H1 (cell line): ENCODE results near the gene MED16. TPM values are rescaled to one million over a fixed set of nuclear protein-coding genes. Genes with fewer than 3 reads are reported as not detected.
A peak's percentile ranks its signal among the peaks of the same experiment; 100 is the strongest.

Experiments used
- CTCF ChIA-PET: fragments of 300-600 bp; sonication (Branson Sonifier 250); formaldehyde crosslinking; loops from one replicate; lab custom pipeline; 2021; ENCODE audit not compliant: partially characterized antibody; lab: Charles Lee
- POLR2A ChIA-PET: fragments of 300-600 bp; sonication (Branson Sonifier 250); formaldehyde crosslinking; loops from one replicate; lab custom pipeline; 2021; ENCODE audit warnings: inconsistent platforms; ENCODE audit not compliant: partially characterized antibody; lab: Charles Lee
- DNase-seq, 2 experiments: peaks; one replicate each; pipeline versions ENCODE4 v3.0.0 to v3.0.0-alpha.2; 2010 to 2022; ENCODE audit warnings: low spot score in 2 of 2, low read depth in 1 of 2, mixed read lengths in 1 of 2
- FAIRE-seq: peaks from 2 replicates; lab custom pipeline; 2011; peaks lifted over from hg19 to GRCh38; lab: Jason Lieb, UNC
- H2AFZ ChIP-seq: 2 replicates; pipeline ENCODE4 v1.8.1; 2012; ENCODE audit warnings: low read length, inconsistent platforms
- H2AK5ac ChIP-seq: 2 replicates; pipeline ENCODE4 v1.6.1; 2013; ENCODE audit warnings: low read depth, low read length
- H2BK120ac ChIP-seq: replicated peaks from 2 replicates; pipeline ENCODE3; 2013; ENCODE audit warnings: low read depth, low read length, inconsistent platforms
- H2BK12ac ChIP-seq: 2 replicates; pipeline ENCODE4 v1.6.1; 2013; ENCODE audit warnings: low read depth, low read length
- H2BK15ac ChIP-seq: 2 replicates; pipeline ENCODE4 v1.6.1; 2013; ENCODE audit warnings: low read length
- H2BK20ac ChIP-seq: 2 replicates; pipeline ENCODE4 v1.6.1; 2013; ENCODE audit warnings: low read length
- H2BK5ac ChIP-seq: 2 replicates; pipeline ENCODE4 v1.6.1; 2013; ENCODE audit warnings: low read depth, low read length
- H3K14ac ChIP-seq: 2 replicates; pipeline ENCODE4 v1.6.1; 2013; ENCODE audit warnings: inconsistent platforms; ENCODE audit not compliant: insufficient read length
- H3K18ac ChIP-seq: 2 replicates; pipeline ENCODE4 v1.6.1; 2013; ENCODE audit warnings: low read length; ENCODE audit errors: extremely low read depth
- H3K23ac ChIP-seq: 2 replicates; pipeline ENCODE4 v1.6.1; 2013; ENCODE audit warnings: inconsistent platforms; ENCODE audit not compliant: insufficient read length
- H3K23me2 ChIP-seq: 2 replicates; pipeline ENCODE4 v1.6.1; 2013; ENCODE audit warnings: low read depth, low read length
- H3K27ac ChIP-seq: 2 replicates; pipeline ENCODE4 v1.6.1; 2011; ENCODE audit warnings: low read depth, low read length, inconsistent platforms
- H3K27me3 ChIP-seq, 4 experiments: replicated peaks in 1 of 4; 1 replicate in 1 of 4; 2 replicates in 3 of 4; pipeline versions ENCODE4 v1.6.1 to v1.8.1; 2011 to 2013; ENCODE audit warnings: low read length in 3 of 4, mild to moderate bottlenecking in 3 of 4, inconsistent platforms in 2 of 4, mixed read lengths in 2 of 4, moderate library complexity in 1 of 4; ENCODE audit not compliant: control insufficient read depth in 3 of 4, insufficient read depth in 3 of 4; ENCODE audit errors: extremely low read depth in 1 of 4
- H3K36me3 ChIP-seq, 4 experiments: 2 replicates each; pipeline versions ENCODE4 v1.6.1 to v1.8.1; 2011 to 2013; ENCODE audit warnings: mild to moderate bottlenecking in 4 of 4, low read length in 3 of 4, moderate library complexity in 2 of 4, control low read depth in 1 of 4, inconsistent platforms in 1 of 4; ENCODE audit not compliant: insufficient read depth in 4 of 4, control insufficient read depth in 2 of 4
- H3K4ac ChIP-seq: replicated peaks from 2 replicates; pipeline ENCODE3; 2013; ENCODE audit warnings: low read length, low read depth, mixed read lengths, inconsistent platforms; ENCODE audit not compliant: insufficient read length
- H3K4me1 ChIP-seq, 4 experiments: replicated peaks in 1 of 4; 1 replicate in 1 of 4; 2 replicates in 3 of 4; pipeline versions ENCODE4 v1.6.1 to v1.8.1; 2011 to 2013; ENCODE audit warnings: low read length in 3 of 4, inconsistent platforms in 2 of 4, mixed read lengths in 1 of 4; ENCODE audit not compliant: insufficient read depth in 4 of 4, control insufficient read depth in 3 of 4
- H3K4me2 ChIP-seq, 2 experiments: 2 replicates each; pipeline versions ENCODE4 v1.6.1 to v1.8.1; 2011 to 2013; ENCODE audit warnings: low read depth in 2 of 2, low read length in 2 of 2, control low read depth in 1 of 2, inconsistent platforms in 1 of 2, mild to moderate bottlenecking in 1 of 2; ENCODE audit not compliant: insufficient read depth in 1 of 2
- H3K4me3 ChIP-seq, 4 experiments: fragments of 200-600, 300-600 bp in 1 of 4; sonication (generic), shearing (Covaris generic), sonication (Bioruptor Twin) in 1 of 4; 2 replicates each; pipeline versions ENCODE4 v1.5.1 to v1.8.1; 2011 to 2016; ENCODE audit warnings: low read length in 4 of 4, low read depth in 3 of 4, control low read depth in 2 of 4, inconsistent platforms in 2 of 4, mild to moderate bottlenecking in 2 of 4, mixed read lengths in 1 of 4, moderate library complexity in 1 of 4; ENCODE audit not compliant: insufficient read depth in 2 of 4; ENCODE audit errors: extremely low read depth in 1 of 4
- H3K56ac ChIP-seq: replicated peaks from 2 replicates; pipeline ENCODE3; 2013; ENCODE audit warnings: low read depth, mild to moderate bottlenecking, mixed read lengths, low read length, inconsistent platforms; ENCODE audit not compliant: insufficient read length
- H3K79me1 ChIP-seq: 2 replicates; pipeline ENCODE4 v1.6.1; 2013; ENCODE audit warnings: low read depth, low read length, control low read depth
- H3K79me2 ChIP-seq, 2 experiments: 2 replicates each; pipeline versions ENCODE4 v1.6.1 to v1.8.1; 2012 to 2013; ENCODE audit warnings: low read length in 2 of 2, mild to moderate bottlenecking in 2 of 2, inconsistent platforms in 1 of 2; ENCODE audit not compliant: insufficient read depth in 2 of 2, control insufficient read depth in 1 of 2
- H3K9ac ChIP-seq, 4 experiments: replicated peaks in 1 of 4; 1 replicate in 1 of 4; 2 replicates in 3 of 4; pipeline versions ENCODE4 v1.6.1 to v1.8.1; 2011 to 2013; ENCODE audit warnings: low read depth in 3 of 4, low read length in 3 of 4, control low read depth in 2 of 4, mild to moderate bottlenecking in 2 of 4, moderate library complexity in 2 of 4, inconsistent platforms in 1 of 4; ENCODE audit errors: extremely low read depth in 1 of 4
- H3K9me3 ChIP-seq, 2 experiments: 2 replicates each; pipeline versions ENCODE4 v1.6.1 to v1.8.1; 2012 to 2013; ENCODE audit warnings: mild to moderate bottlenecking in 2 of 2, moderate library complexity in 2 of 2, control low read depth in 1 of 2, inconsistent platforms in 1 of 2, low read depth in 1 of 2, low read length in 1 of 2, mixed read lengths in 1 of 2; ENCODE audit not compliant: insufficient read depth in 2 of 2
- H4K20me1 ChIP-seq, 2 experiments: replicated peaks in 1 of 2; 2 replicates each; pipeline versions ENCODE3 to v1.8.1; 2011 to 2013; ENCODE audit warnings: inconsistent platforms in 2 of 2, low read length in 2 of 2, mild to moderate bottlenecking in 1 of 2; ENCODE audit not compliant: insufficient read depth in 2 of 2, control insufficient read depth in 1 of 2
- H4K5ac ChIP-seq: 2 replicates; pipeline ENCODE4 v1.6.1; 2013; ENCODE audit warnings: low read length, low read depth, mixed read lengths, inconsistent platforms; ENCODE audit not compliant: insufficient read length
- H4K8ac ChIP-seq: 2 replicates; pipeline ENCODE4 v1.8.0; 2013; ENCODE audit warnings: mild to moderate bottlenecking, moderate library complexity, low read length, inconsistent platforms; ENCODE audit not compliant: insufficient read depth; ENCODE audit errors: extremely low read depth
- H4K91ac ChIP-seq: replicated peaks from 2 replicates; pipeline ENCODE3; 2013; ENCODE audit warnings: low read length, mixed read lengths, inconsistent platforms; ENCODE audit not compliant: insufficient read length
- BACH1 ChIP-seq: IDR thresholded peaks from 2 replicates; pipeline ENCODE4 v1.6.1; 2012; ENCODE audit warnings: low read length, improper control_type of control experiment
- CEBPB ChIP-seq: IDR thresholded peaks from 2 replicates; pipeline ENCODE4 v1.6.1; 2012; ENCODE audit warnings: low read depth, low read length
- CHD1 ChIP-seq: IDR thresholded peaks from 2 replicates; pipeline ENCODE4 v1.6.1; 2012; ENCODE audit warnings: low read depth, low read length, improper control_type of control experiment
- EZH2 ChIP-seq: fragments of 200-600 bp; sonication (generic); IDR thresholded peaks from 2 replicates; pipeline ENCODE4 v1.7.1; 2012; ENCODE audit warnings: low read depth, mild to moderate bottlenecking, moderate library complexity, low read length, inconsistent platforms; ENCODE audit not compliant: severe bottlenecking
- NANOG ChIP-seq: IDR thresholded peaks from 2 replicates; pipeline ENCODE4 v1.6.1; 2011; ENCODE audit warnings: low read length, low read depth, mild to moderate bottlenecking, inconsistent platforms; ENCODE audit not compliant: insufficient read depth, poor library complexity, severe bottlenecking
- PHF8 ChIP-seq: fragments of 200-600 bp; sonication (generic); conservative IDR thresholded peaks from 2 replicates; pipeline ENCODE4 v1.7.1; 2012; ENCODE audit warnings: low read depth, mild to moderate bottlenecking, inconsistent platforms, low read length, moderate library complexity
- POU5F1 ChIP-seq: IDR thresholded peaks from 2 replicates; pipeline ENCODE4 v1.6.1; 2011; ENCODE audit warnings: low read depth, mild to moderate bottlenecking, low read length, moderate library complexity
- RBBP5 ChIP-seq: IDR thresholded peaks from 2 replicates; pipeline ENCODE4 v1.7.1; 2012; ENCODE audit warnings: low read depth, mild to moderate bottlenecking, inconsistent platforms, low read length, moderate library complexity, borderline replicate concordance
- SP1 ChIP-seq: IDR thresholded peaks from 2 replicates; pipeline ENCODE4 v1.6.1; 2011; ENCODE audit warnings: low read depth, low read length
- TAF1 ChIP-seq: IDR thresholded peaks from 2 replicates; pipeline ENCODE4 v1.6.1; 2011; ENCODE audit warnings: mild to moderate bottlenecking, low read depth, low read length
- TEAD4 ChIP-seq: IDR thresholded peaks from 2 replicates; pipeline ENCODE4 v1.6.1; 2012; ENCODE audit warnings: low read depth, low read length, inconsistent platforms, mixed read lengths
- ZNF274 ChIP-seq: IDR thresholded peaks from 2 replicates; pipeline ENCODE4 v1.7.0; 2012; ENCODE audit warnings: low read length, borderline replicate concordance; ENCODE audit errors: extremely low read depth
- WGBS, 2 experiments: shearing (Covaris generic) in 1 of 2; methylation state at CpG; one replicate each; pipeline versions ENCODE4 v1.1.6 to v1.1.7; 2013 to 2015; ENCODE audit warnings: low lambda C conversion rate in 2 of 2, mixed read lengths in 2 of 2, inconsistent platforms in 1 of 2, low coverage in 1 of 2, missing lambda C conversion rate in 1 of 2; ENCODE audit not compliant: insufficient replicate concordance in 2 of 2, insufficient coverage in 1 of 2, insufficient read length in 1 of 2; ENCODE audit errors: extremely low coverage in 1 of 2, missing lambda C conversion rate in 1 of 2; 5-methylcytosine and 5-hydroxymethylcytosine counted together
- polyA plus RNA-seq, 7 experiments: library from polyadenylated mRNA; depleted of rRNA in 3 of 7; stranded (reverse) in 5 of 7; unstranded in 2 of 7; fragments of >200 nt in 5 of 7; fragments of 200-250 nt in 2 of 7; gene quantifications; 1 replicate in 5 of 7; 2 replicates in 1 of 7; 4 replicates in 1 of 7; pipeline versions ENCODE4 v1.2.1 to v1.2.3, GENCODE V29; 2011 to 2013; ENCODE audit warnings: missing spikeins in 2 of 7, mixed read lengths in 2 of 7
- total RNA-seq: library from RNA; stranded (reverse); fragmentation: NEBNext Ultra II Directional; extraction: Animal tissue kit (Norgen Biotek cat#: 25700); gene quantifications from 2 replicates; pipeline ENCODE4 v1.2.1, GENCODE V29; 2021

MED16 gene
- total and polyA plus RNA-seq, 2 of the 8 experiments (the other 6 are each of a cell fraction or from before 2014, with no cell fraction given): 51.0 to 67.2 TPM

- Histone ChIP-seq H2BK5ac (no peak overlapping the region), H3K23me2 (peaks cover 27% of the 10 kb centered on the region), H3K9me3 (no peaks in the 10 kb centered on the region), H3K4me3 (peak overlapping the region; percentile 1 to 76 (median 28)), H4K20me1 (peaks cover 0 to 6% of the 10 kb centered on the region in 2 experiments), H3K23ac (no peak overlapping the region), H4K91ac (no peak overlapping the region), H2BK15ac (no peak overlapping the region), H3K27me3 (peaks cover 32 to 44% (median 40%) of the 10 kb centered on the region in 4 experiments), H2BK12ac (peak overlapping the region; percentile 60; the same call in 1 of the 2 replicates), H4K8ac (no peak overlapping the region), H2BK20ac (no peak overlapping the region), H3K14ac (no peak overlapping the region), H3K4ac (no peak overlapping the region), H2AK5ac (no peak overlapping the region), H3K79me2 (no peaks in the 10 kb centered on the region), H3K36me3 (peaks cover 0 to 5% (median 0%) of the 10 kb centered on the region in 4 experiments; a peak in 1 of 8 replicates), H3K56ac (no peak overlapping the region), H3K27ac (no peak overlapping the region), H3K4me1 (peaks cover 0 to 21% (median 8%) of the 10 kb centered on the region in 4 experiments; a peak in 5 of 7 replicates), H3K9ac (no peak overlapping the region), H2BK120ac (no peak overlapping the region), H3K18ac (no peak overlapping the region), H2AFZ (no peak overlapping the region), H4K5ac (no peak overlapping the region), H3K79me1 (no peaks in the 10 kb centered on the region; the same call in 1 of the 2 replicates), H3K4me2 (peak overlapping the region; percentile 30 to 97)
- CTCF ChIA-PET: interaction anchor here (0.9 to 4.6 kb wide), 8 partner anchors 10 to 150 kb away, joined by 3 to 22 read pairs (median 4); no protein-coding TSS in a partner anchor
- FAIRE-seq (no peak), DNase-seq (peak in 1 of 2 experiments; percentile 76)
- POLR2A ChIA-PET: interaction anchor here (1.1 to 2.3 kb wide), 6 partner anchors 53 to 107 kb away, joined by 3 to 9 read pairs (median 5); partner anchors contain the start of genes CNN2 and WDR18
- 8% methylated on average over 62 of the region's 84 CpGs; no CpG with 5 or more reads in 1 of the 2 experiments for WGBS, 2 experiments
- TF ChIP-seq CHD1 (no peak), SP1 (no peak), TEAD4 (no peak), ZNF274 (no peak), EZH2 (peak; percentile 65), TAF1 (no peak), PHF8 (no peak), NANOG (no peak), BACH1 (no peak), RBBP5 (no peak), POU5F1 (no peak), CEBPB (no peak)
These were observed 27.3 kb upstream of the MED16 start for GRCh38 chr19:920051-920864.
